SK-N-SH treated with all-trans-retinoic acid at 6 μM for 48 hours (cell line): Measurements from ENCODE around the gene HOXB4.

Source experiments
- ATAC-seq: fragments of 200-7000 bp; cut with Tn5 transposase; 3 replicates; pipeline ENCODE4 v1.9.1; 2020; ENCODE audit warnings: mild to moderate bottlenecking, moderate library complexity
- ARNTL ChIP-seq: fragments of 450-650 bp; formaldehyde crosslinking; IDR thresholded peaks from 2 replicates; pipeline ENCODE4 v1.5.0; 2020; ENCODE audit warnings: low read depth, mild to moderate bottlenecking, moderate library complexity, borderline replicate concordance
- BACH2 ChIP-seq: fragments of 250-450 bp; sonication (Bioruptor Pico); IDR thresholded peaks from 2 replicates; pipeline ENCODE4 v1.9.0; 2021; ENCODE audit warnings: mild to moderate bottlenecking, borderline replicate concordance
- CSDC2 ChIP-seq: fragments of 250-450 bp; sonication (Bioruptor Pico); IDR thresholded peaks from 2 replicates; pipeline ENCODE4 v1.5.0; 2020; ENCODE audit warnings: mild to moderate bottlenecking, moderate library complexity
- GLIS3 ChIP-seq: fragments of 250-450 bp; sonication (Bioruptor Pico); IDR thresholded peaks from 2 replicates; pipeline ENCODE4 v1.5.0; 2020; ENCODE audit warnings: mild to moderate bottlenecking, moderate library complexity
- ISL1 ChIP-seq: fragments of 250-450 bp; sonication (Bioruptor Pico); IDR thresholded peaks from 2 replicates; pipeline ENCODE4 v2.1.2; 2022; ENCODE audit warnings: mild to moderate bottlenecking, moderate library complexity
- OSR1 ChIP-seq: fragments of 250-450 bp; sonication (Bioruptor Pico); IDR thresholded peaks from 2 replicates; pipeline ENCODE4 v1.8.0; 2022; ENCODE audit warnings: moderate library complexity, mild to moderate bottlenecking, inconsistent platforms
- PPARA ChIP-seq: fragments of 250-450 bp; sonication (Bioruptor Pico); IDR thresholded peaks from 2 replicates; pipeline ENCODE4 v1.5.0; 2020; ENCODE audit warnings: mild to moderate bottlenecking, borderline replicate concordance
- RARB ChIP-seq: fragments of 250-450 bp; sonication (Bioruptor Pico); IDR thresholded peaks from 2 replicates; pipeline ENCODE4 v1.8.0; 2021; ENCODE audit warnings: mild to moderate bottlenecking, moderate library complexity
- SNAI2 ChIP-seq: fragments of 250-450 bp; sonication (Bioruptor Pico); IDR thresholded peaks from 2 replicates; pipeline ENCODE4 v1.5.0; 2020; ENCODE audit warnings: mild to moderate bottlenecking, moderate library complexity
- TCF4 ChIP-seq: fragments of 250-450 bp; sonication (Bioruptor Pico); IDR thresholded peaks from 2 replicates; pipeline ENCODE4 v1.8.0; 2021; ENCODE audit warnings: mild to moderate bottlenecking, moderate library complexity, borderline replicate concordance
- TOX ChIP-seq: fragments of 250-450 bp; sonication (Bioruptor Pico); IDR thresholded peaks from 2 replicates; pipeline ENCODE4 v1.8.0; 2021; ENCODE audit warnings: mild to moderate bottlenecking, moderate library complexity, borderline replicate concordance
- ZC3H10 ChIP-seq: fragments of 250-450 bp; sonication (Bioruptor Pico); IDR thresholded peaks from 2 replicates; pipeline ENCODE4 v1.5.1; 2021; ENCODE audit warnings: mild to moderate bottlenecking, moderate library complexity
- ZFP30 ChIP-seq: fragments of 450-650 bp; formaldehyde crosslinking; IDR thresholded peaks from 2 replicates; pipeline ENCODE4 v1.5.0; 2022; ENCODE audit warnings: mild to moderate bottlenecking, moderate library complexity
- ZNF565 ChIP-seq: fragments of 450-650 bp; formaldehyde crosslinking; conservative IDR thresholded peaks from 2 replicates; pipeline ENCODE4 v1.5.0; 2020; ENCODE audit warnings: low read depth, mild to moderate bottlenecking, moderate library complexity
- ZNF70 ChIP-seq: fragments of 450-650 bp; formaldehyde crosslinking; IDR thresholded peaks from 2 replicates; pipeline ENCODE4 v1.5.0; 2020; ENCODE audit warnings: mild to moderate bottlenecking, moderate library complexity
- ZNF8 ChIP-seq: fragments of 450-650 bp; formaldehyde crosslinking; IDR thresholded peaks from 2 replicates; pipeline ENCODE4 v1.5.0; 2020; ENCODE audit warnings: mild to moderate bottlenecking, moderate library complexity
- TF ChIP-seq, protein P1 (sequence below): fragments of 250-450 bp; sonication (Bioruptor Pico); IDR thresholded peaks from 2 replicates; pipeline ENCODE4 v1.5.1; 2020; ENCODE audit warnings: low read depth, mild to moderate bottlenecking, moderate library complexity
- TF ChIP-seq, protein P2 (sequence below): fragments of 250-450 bp; sonication (Bioruptor Pico); IDR thresholded peaks from 2 replicates; pipeline ENCODE4 v1.5.1; 2021; ENCODE audit warnings: mild to moderate bottlenecking, moderate library complexity
- TF ChIP-seq, protein P3 (sequence below): fragments of 250-450 bp; sonication (Bioruptor Pico); IDR thresholded peaks from 2 replicates; pipeline ENCODE4 v1.8.0; 2021; ENCODE audit warnings: low read depth, mild to moderate bottlenecking, moderate library complexity, borderline replicate concordance
- TF ChIP-seq, protein P4 (sequence below): fragments of 250-450 bp; sonication (Bioruptor Pico); IDR thresholded peaks from 2 replicates; pipeline ENCODE4 v1.8.0; 2020; ENCODE audit warnings: mild to moderate bottlenecking, moderate library complexity, borderline replicate concordance
- TF ChIP-seq, protein P5 (sequence below): fragments of 250-450 bp; sonication (Bioruptor Pico); IDR thresholded peaks from 2 replicates; pipeline ENCODE4 v1.5.0; 2020; ENCODE audit warnings: mild to moderate bottlenecking, moderate library complexity

The HOXB4 gene

DNA sequence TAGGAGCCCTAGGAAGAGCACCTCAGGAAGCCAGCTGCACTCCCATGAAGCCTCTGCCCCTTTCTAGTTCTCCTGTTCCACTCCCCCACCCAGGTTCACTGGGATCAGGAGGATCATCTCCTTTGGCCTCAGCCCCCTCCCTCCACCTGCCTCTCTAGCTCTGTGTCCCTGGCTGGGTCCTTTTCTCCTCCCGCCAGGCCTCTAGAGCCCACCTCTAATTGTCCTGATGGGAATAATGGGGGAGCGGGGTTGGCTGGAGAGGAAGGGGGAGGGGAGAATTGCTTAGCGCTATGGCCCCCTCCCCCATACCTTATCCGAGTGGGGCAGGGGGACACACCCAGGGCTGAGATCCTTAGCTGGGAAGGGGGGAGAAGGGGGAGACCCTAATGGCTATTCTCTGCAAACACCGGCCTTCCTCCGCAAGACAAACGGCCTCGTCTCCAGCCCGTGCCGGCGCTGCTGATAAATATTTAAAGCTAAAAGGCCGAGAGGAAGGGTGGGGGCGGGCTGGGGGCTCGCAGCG lies 31.7 kb upstream of the HOXB4 start:
- ATAC-seq: no peak
- no peak for TF ChIP-seq ZNF70 (CRISPR knock-in tag)
- TF ChIP-seq ZNF565 (CRISPR knock-in tag): no peak
- no peak for TF ChIP-seq OSR1 (CRISPR knock-in tag)
- TF ChIP-seq, protein P1, sequence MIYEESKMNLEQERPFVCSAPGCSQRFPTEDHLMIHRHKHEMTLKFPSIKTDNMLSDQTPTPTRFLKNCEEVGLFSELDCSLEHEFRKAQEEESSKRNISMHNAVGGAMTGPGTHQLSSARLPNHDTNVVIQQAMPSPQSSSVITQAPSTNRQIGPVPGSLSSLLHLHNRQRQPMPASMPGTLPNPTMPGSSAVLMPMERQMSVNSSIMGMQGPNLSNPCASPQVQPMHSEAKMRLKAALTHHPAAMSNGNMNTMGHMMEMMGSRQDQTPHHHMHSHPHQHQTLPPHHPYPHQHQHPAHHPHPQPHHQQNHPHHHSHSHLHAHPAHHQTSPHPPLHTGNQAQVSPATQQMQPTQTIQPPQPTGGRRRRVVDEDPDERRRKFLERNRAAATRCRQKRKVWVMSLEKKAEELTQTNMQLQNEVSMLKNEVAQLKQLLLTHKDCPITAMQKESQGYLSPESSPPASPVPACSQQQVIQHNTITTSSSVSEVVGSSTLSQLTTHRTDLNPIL (CRISPR knock-in tag): no peak
- no peak for TF ChIP-seq PPARA (CRISPR knock-in tag)
- no peak for TF ChIP-seq CSDC2
- TF ChIP-seq TOX (CRISPR knock-in tag): no peak
- TF ChIP-seq ZC3H10 (CRISPR knock-in tag): no peak
- no peak for TF ChIP-seq BACH2 (CRISPR knock-in tag)
- TF ChIP-seq, protein P2, sequence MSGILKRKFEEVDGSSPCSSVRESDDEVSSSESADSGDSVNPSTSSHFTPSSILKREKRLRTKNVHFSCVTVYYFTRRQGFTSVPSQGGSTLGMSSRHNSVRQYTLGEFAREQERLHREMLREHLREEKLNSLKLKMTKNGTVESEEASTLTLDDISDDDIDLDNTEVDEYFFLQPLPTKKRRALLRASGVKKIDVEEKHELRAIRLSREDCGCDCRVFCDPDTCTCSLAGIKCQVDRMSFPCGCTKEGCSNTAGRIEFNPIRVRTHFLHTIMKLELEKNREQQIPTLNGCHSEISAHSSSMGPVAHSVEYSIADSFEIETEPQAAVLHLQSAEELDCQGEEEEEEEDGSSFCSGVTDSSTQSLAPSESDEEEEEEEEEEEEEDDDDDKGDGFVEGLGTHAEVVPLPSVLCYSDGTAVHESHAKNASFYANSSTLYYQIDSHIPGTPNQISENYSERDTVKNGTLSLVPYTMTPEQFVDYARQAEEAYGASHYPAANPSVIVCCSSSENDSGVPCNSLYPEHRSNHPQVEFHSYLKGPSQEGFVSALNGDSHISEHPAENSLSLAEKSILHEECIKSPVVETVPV: no peak
- TF ChIP-seq, protein P3, sequence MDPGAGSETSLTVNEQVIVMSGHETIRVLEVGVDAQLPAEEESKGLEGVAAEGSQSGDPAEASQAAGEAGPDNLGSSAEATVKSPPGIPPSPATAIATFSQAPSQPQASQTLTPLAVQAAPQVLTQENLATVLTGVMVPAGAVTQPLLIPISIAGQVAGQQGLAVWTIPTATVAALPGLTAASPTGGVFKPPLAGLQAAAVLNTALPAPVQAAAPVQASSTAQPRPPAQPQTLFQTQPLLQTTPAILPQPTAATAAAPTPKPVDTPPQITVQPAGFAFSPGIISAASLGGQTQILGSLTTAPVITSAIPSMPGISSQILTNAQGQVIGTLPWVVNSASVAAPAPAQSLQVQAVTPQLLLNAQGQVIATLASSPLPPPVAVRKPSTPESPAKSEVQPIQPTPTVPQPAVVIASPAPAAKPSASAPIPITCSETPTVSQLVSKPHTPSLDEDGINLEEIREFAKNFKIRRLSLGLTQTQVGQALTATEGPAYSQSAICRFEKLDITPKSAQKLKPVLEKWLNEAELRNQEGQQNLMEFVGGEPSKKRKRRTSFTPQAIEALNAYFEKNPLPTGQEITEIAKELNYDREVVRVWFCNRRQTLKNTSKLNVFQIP (CRISPR knock-in tag): no peak
- TF ChIP-seq, protein P4, sequence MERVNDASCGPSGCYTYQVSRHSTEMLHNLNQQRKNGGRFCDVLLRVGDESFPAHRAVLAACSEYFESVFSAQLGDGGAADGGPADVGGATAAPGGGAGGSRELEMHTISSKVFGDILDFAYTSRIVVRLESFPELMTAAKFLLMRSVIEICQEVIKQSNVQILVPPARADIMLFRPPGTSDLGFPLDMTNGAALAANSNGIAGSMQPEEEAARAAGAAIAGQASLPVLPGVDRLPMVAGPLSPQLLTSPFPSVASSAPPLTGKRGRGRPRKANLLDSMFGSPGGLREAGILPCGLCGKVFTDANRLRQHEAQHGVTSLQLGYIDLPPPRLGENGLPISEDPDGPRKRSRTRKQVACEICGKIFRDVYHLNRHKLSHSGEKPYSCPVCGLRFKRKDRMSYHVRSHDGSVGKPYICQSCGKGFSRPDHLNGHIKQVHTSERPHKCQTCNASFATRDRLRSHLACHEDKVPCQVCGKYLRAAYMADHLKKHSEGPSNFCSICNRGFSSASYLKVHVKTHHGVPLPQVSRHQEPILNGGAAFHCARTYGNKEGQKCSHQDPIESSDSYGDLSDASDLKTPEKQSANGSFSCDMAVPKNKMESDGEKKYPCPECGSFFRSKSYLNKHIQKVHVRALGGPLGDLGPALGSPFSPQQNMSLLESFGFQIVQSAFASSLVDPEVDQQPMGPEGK: no peak
- no peak for TF ChIP-seq ZFP30 (CRISPR knock-in tag)
- TF ChIP-seq ARNTL (CRISPR knock-in tag): no peak
- TF ChIP-seq, protein P5, sequence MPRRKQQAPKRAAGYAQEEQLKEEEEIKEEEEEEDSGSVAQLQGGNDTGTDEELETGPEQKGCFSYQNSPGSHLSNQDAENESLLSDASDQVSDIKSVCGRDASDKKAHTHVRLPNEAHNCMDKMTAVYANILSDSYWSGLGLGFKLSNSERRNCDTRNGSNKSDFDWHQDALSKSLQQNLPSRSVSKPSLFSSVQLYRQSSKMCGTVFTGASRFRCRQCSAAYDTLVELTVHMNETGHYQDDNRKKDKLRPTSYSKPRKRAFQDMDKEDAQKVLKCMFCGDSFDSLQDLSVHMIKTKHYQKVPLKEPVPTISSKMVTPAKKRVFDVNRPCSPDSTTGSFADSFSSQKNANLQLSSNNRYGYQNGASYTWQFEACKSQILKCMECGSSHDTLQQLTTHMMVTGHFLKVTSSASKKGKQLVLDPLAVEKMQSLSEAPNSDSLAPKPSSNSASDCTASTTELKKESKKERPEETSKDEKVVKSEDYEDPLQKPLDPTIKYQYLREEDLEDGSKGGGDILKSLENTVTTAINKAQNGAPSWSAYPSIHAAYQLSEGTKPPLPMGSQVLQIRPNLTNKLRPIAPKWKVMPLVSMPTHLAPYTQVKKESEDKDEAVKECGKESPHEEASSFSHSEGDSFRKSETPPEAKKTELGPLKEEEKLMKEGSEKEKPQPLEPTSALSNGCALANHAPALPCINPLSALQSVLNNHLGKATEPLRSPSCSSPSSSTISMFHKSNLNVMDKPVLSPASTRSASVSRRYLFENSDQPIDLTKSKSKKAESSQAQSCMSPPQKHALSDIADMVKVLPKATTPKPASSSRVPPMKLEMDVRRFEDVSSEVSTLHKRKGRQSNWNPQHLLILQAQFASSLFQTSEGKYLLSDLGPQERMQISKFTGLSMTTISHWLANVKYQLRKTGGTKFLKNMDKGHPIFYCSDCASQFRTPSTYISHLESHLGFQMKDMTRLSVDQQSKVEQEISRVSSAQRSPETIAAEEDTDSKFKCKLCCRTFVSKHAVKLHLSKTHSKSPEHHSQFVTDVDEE: no peak
- no peak for TF ChIP-seq SNAI2
- TF ChIP-seq RARB: no peak
- no peak for TF ChIP-seq GLIS3 (CRISPR knock-in tag)
- no peak for TF ChIP-seq ZNF8 (CRISPR knock-in tag)

DNA sequence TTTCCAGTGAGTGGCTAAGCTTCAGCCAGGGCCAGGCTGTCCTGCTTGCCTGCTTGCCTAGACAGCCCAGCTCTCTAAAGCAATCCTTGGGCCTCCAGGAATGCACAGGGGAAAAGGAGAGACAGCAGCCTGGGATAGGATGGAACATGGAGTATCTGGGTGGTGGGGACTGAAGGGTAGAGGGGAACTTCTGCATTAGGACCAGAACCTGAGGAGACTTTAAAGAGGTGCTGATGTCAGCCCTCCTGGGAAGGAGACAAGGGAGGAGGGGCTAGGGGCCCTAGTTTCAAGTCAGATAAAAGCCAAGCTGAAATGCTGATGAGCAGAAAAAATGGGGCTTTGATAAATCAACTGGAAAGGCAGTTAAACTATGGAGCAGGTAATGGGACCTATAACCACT lies 30.9 kb upstream of the HOXB4 start:
- ATAC-seq: no peak
- no peak for TF ChIP-seq OSR1 (CRISPR knock-in tag)
- no peak for TF ChIP-seq TOX (CRISPR knock-in tag)
- TF ChIP-seq ZC3H10 (CRISPR knock-in tag): no peak
- no peak for TF ChIP-seq TCF4 (CRISPR knock-in tag)
- TF ChIP-seq RARB: no peak
- TF ChIP-seq ISL1 (CRISPR knock-in tag): no peak
- TF ChIP-seq ZNF8 (CRISPR knock-in tag): no peak
- TF ChIP-seq, protein P3 (CRISPR knock-in tag): no peak
